ENCODE results near the gene RPS5.

DNA sequence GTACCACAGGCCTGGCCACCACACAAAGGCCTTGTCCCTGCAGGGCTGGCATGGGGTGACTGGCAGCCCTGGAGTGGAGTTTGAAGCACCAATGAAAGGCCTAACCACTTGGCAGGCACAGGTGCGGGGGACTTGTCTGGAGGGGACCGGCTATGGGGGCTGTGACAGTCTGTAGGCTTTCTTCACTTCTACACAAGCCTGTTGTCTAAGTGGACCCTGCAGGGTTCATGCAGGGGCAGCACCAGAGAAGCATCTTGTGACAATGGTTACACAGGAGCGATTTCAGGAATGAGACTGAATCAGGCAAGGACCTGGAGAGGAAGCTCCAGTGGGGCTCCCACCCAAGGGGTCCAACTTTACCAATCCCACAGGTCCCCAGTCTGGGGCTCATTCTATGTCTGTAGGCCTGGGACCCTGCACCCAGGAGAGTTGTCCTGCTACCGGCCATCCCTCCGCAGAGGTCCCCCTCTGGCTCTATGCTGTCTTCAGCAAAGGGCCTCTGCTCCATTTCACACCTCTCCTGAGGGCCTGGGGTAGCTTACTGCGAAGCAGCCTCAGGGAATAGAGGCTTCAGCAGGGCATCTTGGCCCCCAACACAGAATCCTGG, 4.0 kb upstream of the RPS5 start:
- no peak for TF ChIP-seq CTCF (IDR thresholded peaks at IDR 0.05)
- TF ChIP-seq POLR2AphosphoS5 (IDR thresholded peaks at IDR 0.05) = no peak
- TF ChIP-seq POLR2A (IDR thresholded peaks at IDR 0.05) = no peak
- no peak for TF ChIP-seq EP300 (IDR thresholded peaks at IDR 0.05)

Data from suprapubic skin (tissue), 4 donors.